Esophagus squamous epithelium (tissue), 4 donors: ENCODE measurements around the gene PPHLN1.

Experiments used
- CTCF ChIP-seq, 6 experiments: fragments of 450-650 bp in 4 of 6; fragments of 200-600 bp in 2 of 6; sonication (generic) in 2 of 6; IDR thresholded peaks; one replicate each; pipeline ENCODE4 v1.5.1; 2016 to 2019; ENCODE audit warnings: antibody characterized with exemption in 6 of 6, mild to moderate bottlenecking in 4 of 6, moderate library complexity in 4 of 6
- POLR2A ChIP-seq, 4 donors: fragments of 450-650 bp; IDR thresholded peaks; one replicate each; pipeline ENCODE4 v1.6.1; 2017; ENCODE audit warnings: antibody characterized with exemption in 4 of 4, mild to moderate bottlenecking in 4 of 4, moderate library complexity in 3 of 4

DNA sequence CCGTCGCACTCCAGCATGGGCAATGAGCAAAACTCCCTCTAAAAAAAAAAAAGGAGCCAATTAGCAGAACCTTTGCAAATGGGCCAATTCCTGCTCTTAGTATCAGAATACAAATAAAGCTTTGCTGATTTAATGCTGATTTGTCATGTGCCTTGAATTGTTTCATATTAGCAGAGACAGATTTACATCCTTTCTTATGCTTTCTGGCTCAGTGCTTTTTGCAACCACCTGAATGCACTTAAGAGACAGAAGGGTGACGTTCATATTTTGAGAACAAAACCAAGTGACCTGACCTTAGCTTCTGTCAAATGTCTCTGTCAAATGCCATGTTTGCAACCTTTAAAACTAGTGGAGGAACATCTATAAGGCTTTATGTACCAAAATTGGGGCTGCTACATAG lies 44.1 kb upstream of the PPHLN1 start:
- TF ChIP-seq CTCF (IDR thresholded peaks at IDR 0.05) (no peak), POLR2A (IDR thresholded peaks at IDR 0.05) (no peak)
